ENCODE data around the gene PRR22. TPM values are rescaled to one million over a fixed set of nuclear protein-coding genes. Genes with fewer than 3 reads are reported as not detected.
"Not testable (repeated sequence)": the region's sequence is repeated elsewhere in the genome, so short reads cannot be mapped to it uniquely, and the experiment has no call there.

Gene PRR22
- total and polyA plus RNA-seq, 2 experiments from 2014 or later: 3.6 to 9.7 TPM

DNA sequence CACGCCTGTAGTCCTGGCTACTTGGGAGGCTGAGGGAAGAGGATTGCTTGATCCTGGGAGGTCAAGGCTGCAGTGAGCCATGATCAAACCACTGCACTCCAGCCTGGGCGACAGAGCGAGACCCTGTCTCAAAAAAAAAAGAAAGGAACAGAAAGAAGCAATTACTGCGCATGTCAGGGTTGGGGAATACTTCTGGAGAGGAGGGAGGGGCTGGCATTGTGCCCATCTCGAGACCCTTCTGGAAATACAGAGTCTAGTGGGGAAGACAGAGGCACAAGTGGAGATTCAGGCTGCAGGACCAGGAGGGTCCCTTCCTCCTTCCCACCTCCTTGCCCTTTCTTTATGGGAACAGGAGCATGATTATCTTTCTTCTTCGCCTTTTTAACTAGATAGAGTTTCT, 30.8 kb downstream of the PRR22 start:
- H3K9me3 ChIP-seq (ENCODE audit: low read depth): no peaks in the 10 kb centered on the region
- H3K27me3 ChIP-seq: no peaks in the 10 kb centered on the region
- no peak overlapping the region for H3K4me3 ChIP-seq
- DNase-seq (ENCODE audit: low read depth in 1 of 2, low spot score in 1 of 2): no peak
- no peak for TF ChIP-seq CTCF (IDR thresholded peaks at IDR 0.05; ENCODE audit: low read depth, low read length)
- no peaks in the 10 kb centered on the region for H3K4me1 ChIP-seq (ENCODE audit: low read depth)
- no peaks in the 10 kb centered on the region for H3K36me3 ChIP-seq
- no peak overlapping the region for H3K27ac ChIP-seq

- H3K4me1 ChIP-seq (ENCODE audit: low read depth): no peaks in the 10 kb centered on the region
- no peaks in the 10 kb centered on the region for H3K9me3 ChIP-seq (ENCODE audit: low read depth)
- H3K27ac ChIP-seq: no peak overlapping the region
- no peak overlapping the region for H3K4me3 ChIP-seq
- no peaks in the 10 kb centered on the region for H3K27me3 ChIP-seq
- DNase-seq (ENCODE audit: low read depth in 1 of 2, low spot score in 1 of 2): no peak
- TF ChIP-seq CTCF (IDR thresholded peaks at IDR 0.05; ENCODE audit: low read depth, low read length): no peak
- no peaks in the 10 kb centered on the region for H3K36me3 ChIP-seq
These were observed 32.8 kb downstream of the PRR22 start for GRCh38 chr19:5751709-5752108.

GRCh38 chr19:5749505-5749904, 35.0 kb downstream of the PRR22 start:
- H3K27me3 ChIP-seq: no peaks in the 10 kb centered on the region
- no peaks in the 10 kb centered on the region for H3K9me3 ChIP-seq (ENCODE audit: low read depth)
- H3K36me3 ChIP-seq: no peaks in the 10 kb centered on the region
- no peak overlapping the region for H3K4me3 ChIP-seq
- TF ChIP-seq CTCF (IDR thresholded peaks at IDR 0.05; ENCODE audit: low read depth, low read length): no peak
- H3K4me1 ChIP-seq (ENCODE audit: low read depth): no peaks in the 10 kb centered on the region
- no peak for DNase-seq (ENCODE audit: low read depth in 1 of 2, low spot score in 1 of 2)
- H3K27ac ChIP-seq: no peak overlapping the region

DNA sequence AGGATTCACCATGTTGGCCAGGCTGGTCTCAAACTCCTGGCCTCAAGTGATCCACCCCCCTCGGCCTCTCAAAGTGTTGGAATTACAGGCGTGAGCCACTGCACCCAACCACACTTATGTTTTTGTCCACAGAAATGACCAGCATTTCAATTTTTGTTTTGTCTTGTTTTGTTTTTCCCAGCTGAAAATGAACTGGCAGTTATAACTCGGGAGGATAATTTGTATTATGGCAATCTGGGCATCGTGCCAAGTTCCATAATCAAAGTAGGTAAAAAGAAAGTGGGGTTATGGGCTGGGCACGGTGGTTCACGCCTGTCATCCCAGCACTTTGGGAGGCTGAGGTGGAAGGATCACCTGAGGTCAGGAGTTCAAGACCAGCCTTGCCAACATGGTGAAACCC, 35.6 kb downstream of the PRR22 start:
- not testable (repeated sequence) for H3K27ac ChIP-seq; H3K36me3 ChIP-seq; H3K4me3 ChIP-seq; H3K9me3 ChIP-seq (ENCODE audit: low read depth); DNase-seq (ENCODE audit: low read depth in 1 of 2, low spot score in 1 of 2); H3K27me3 ChIP-seq; H3K4me1 ChIP-seq (ENCODE audit: low read depth)

DNA sequence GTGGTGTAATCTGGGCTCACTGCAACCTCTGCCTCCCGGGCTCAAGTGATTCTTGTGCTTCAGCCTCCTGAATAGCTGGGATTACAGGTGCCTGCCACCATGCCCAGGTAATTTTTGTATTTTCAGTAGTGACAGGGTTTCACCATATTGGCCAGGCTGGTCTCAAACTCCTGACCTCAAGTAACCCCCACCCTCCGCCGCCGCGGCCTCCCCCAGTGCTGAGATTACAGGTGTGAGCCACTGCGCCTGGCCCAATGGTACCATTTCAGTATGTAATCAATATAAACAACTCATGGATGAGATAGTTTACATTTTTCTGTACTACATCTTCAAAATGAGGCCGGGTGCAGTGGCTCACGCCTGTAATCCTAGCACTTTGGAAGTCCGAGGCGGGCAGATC, 39.5 kb downstream of the PRR22 start:
- H3K27me3 ChIP-seq; H3K4me3 ChIP-seq; H3K27ac ChIP-seq; H3K4me1 ChIP-seq (ENCODE audit: low read depth); H3K36me3 ChIP-seq; H3K9me3 ChIP-seq (ENCODE audit: low read depth); DNase-seq (ENCODE audit: low read depth in 1 of 2, low spot score in 1 of 2): not testable (repeated sequence)

GRCh38 chr19:5743630-5744029, 40.9 kb downstream of the PRR22 start:
- Histone ChIP-seq H3K4me1 (ENCODE audit: low read depth) (no peaks in the 10 kb centered on the region), H3K9me3 (ENCODE audit: low read depth) (no peaks in the 10 kb centered on the region), H3K27ac (no peak overlapping the region), H3K4me3 (no peak overlapping the region), H3K36me3 (no peaks in the 10 kb centered on the region), H3K27me3 (no peaks in the 10 kb centered on the region)
- no peak for TF ChIP-seq CTCF (IDR thresholded peaks at IDR 0.05; ENCODE audit: low read depth, low read length)
- DNase-seq (ENCODE audit: low read depth in 1 of 2, low spot score in 1 of 2): no peak

DNA sequence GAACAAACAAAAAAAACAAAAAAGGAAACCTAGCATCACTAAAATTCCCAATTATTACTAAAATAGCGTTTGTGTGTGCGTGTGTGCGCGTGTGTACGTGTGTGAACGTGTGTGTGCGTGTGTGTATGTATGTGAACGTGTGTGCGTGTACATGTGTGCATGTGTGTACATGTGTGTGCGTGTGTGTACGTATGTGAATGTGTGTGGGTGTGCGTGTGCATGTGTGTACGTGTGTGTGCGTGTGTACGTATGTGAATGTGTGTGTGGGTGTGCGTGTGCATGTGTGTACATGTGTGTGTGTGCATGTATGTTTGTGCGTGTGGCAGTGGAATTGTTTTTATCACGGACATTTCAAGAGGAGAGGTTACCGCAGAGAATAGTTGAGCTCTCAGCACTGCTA, 42.5 kb downstream of the PRR22 start:
- no peak overlapping the region for H3K4me3 ChIP-seq
- DNase-seq (ENCODE audit: low read depth in 1 of 2, low spot score in 1 of 2): no peak
- H3K4me1 ChIP-seq (ENCODE audit: low read depth): no peaks in the 10 kb centered on the region
- no peak for TF ChIP-seq CTCF (IDR thresholded peaks at IDR 0.05; ENCODE audit: low read depth, low read length)
- no peaks in the 10 kb centered on the region for H3K36me3 ChIP-seq
- H3K27me3 ChIP-seq: no peaks in the 10 kb centered on the region
- H3K9me3 ChIP-seq (ENCODE audit: low read depth): no peaks in the 10 kb centered on the region
- H3K27ac ChIP-seq: no peak overlapping the region
